CD4-positive, alpha-beta T cell treated with Interferon alpha-2 for 1 hour (primary cell): ENCODE data around the gene PLK4.
"Not testable (repeated sequence)": the region's sequence is repeated elsewhere in the genome, so short reads cannot be mapped to it uniquely, and the experiment has no call there.

ENCODE experiments used
- DNase-seq, 2 donors: peaks; one replicate each; pipeline ENCODE4 v3.0.0-alpha.2; 2020 to 2022

PLK4 gene

GRCh38 chr4:127916512-127916911 is 35.8 kb downstream of the PLK4 start:
- DNase-seq = no peak

- no peak for DNase-seq
Observed at GRCh38 chr4:127917151-127917550, 36.5 kb downstream of the PLK4 start.

GRCh38 chr4:127920521-127920920 is 39.8 kb downstream of the PLK4 start:
- DNase-seq = no peak

GRCh38 chr4:127922226-127922625 is 41.5 kb downstream of the PLK4 start:
- DNase-seq = no peak

GRCh38 chr4:127925720-127926119 is 45.0 kb downstream of the PLK4 start:
- not testable (repeated sequence) for DNase-seq

GRCh38 chr4:127930175-127930574 is 49.5 kb downstream of the PLK4 start:
- no peak for DNase-seq

GRCh38 chr4:127931836-127932235 is 51.1 kb downstream of the PLK4 start:
- not testable (repeated sequence) for DNase-seq

- no peak for DNase-seq
Observed at GRCh38 chr4:127936974-127937373, 56.3 kb downstream of the PLK4 start.
